Panc1 (cell line): ENCODE data around the gene MSANTD1. TPM values are rescaled to one million over a fixed set of nuclear protein-coding genes. Genes with fewer than 3 reads are reported as not detected.

Experiments
- ATAC-seq: fragments of 200-7000 bp; cut with Tn5 transposase; 2 replicates; pipeline ENCODE4 v1.9.1; 2020; ENCODE audit warnings: mild to moderate bottlenecking, moderate library complexity
- BruUV-seq: library from RNA; stranded (reverse); fragments of 400-500 nt; replicated peaks from 2 replicates; lab custom pipeline; 2021; lab: Mats Ljungman, UMichigan
- CTCF ChIA-PET: fragments of 300-600 bp; sonication (Branson Sonifier 250); formaldehyde crosslinking; loops from one replicate; lab custom pipeline; 2022; ENCODE audit warnings: antibody characterized with exemption; lab: Charles Lee
- POLR2A ChIA-PET: fragments of 300-600 bp; sonication (Branson Sonifier 250); formaldehyde crosslinking; loops from one replicate; lab custom pipeline; 2022; ENCODE audit warnings: antibody characterized with exemption; lab: Charles Lee
- DNase-seq: peaks from one replicate; pipeline ENCODE4 v3.0.0-alpha.2; 2010; ENCODE audit warnings: low read depth, low spot score
- H3K27ac ChIP-seq: 2 replicates; pipeline ENCODE4 v1.5.1; 2011; ENCODE audit warnings: mild to moderate bottlenecking, low read length, inconsistent platforms
- H3K27me3 ChIP-seq: fragments of 200-500 bp; sonication (Bioruptor generic); 2 replicates; pipeline ENCODE4 v1.6.0; 2014; ENCODE audit warnings: low read length, inconsistent platforms; ENCODE audit not compliant: control insufficient read depth, insufficient read depth
- H3K36me3 ChIP-seq: fragments of 200-500 bp; sonication (Bioruptor generic); 2 replicates; pipeline ENCODE4 v1.5.1; 2014; ENCODE audit warnings: inconsistent platforms, mild to moderate bottlenecking, low read length, moderate library complexity; ENCODE audit not compliant: control insufficient read depth, insufficient read depth
- H3K4me1 ChIP-seq: 2 replicates; pipeline ENCODE4 v1.5.1; 2011; ENCODE audit warnings: inconsistent platforms, mild to moderate bottlenecking, low read length, moderate library complexity; ENCODE audit not compliant: control insufficient read depth, insufficient read depth
- H3K4me3 ChIP-seq, 2 experiments: 2 replicates each; pipeline ENCODE4 v1.5.1; 2011 to 2012; ENCODE audit warnings: low read depth in 2 of 2, low read length in 2 of 2, mild to moderate bottlenecking in 2 of 2, inconsistent platforms in 1 of 2, moderate library complexity in 1 of 2
- H3K9me3 ChIP-seq: fragments of 200-500 bp; sonication (Bioruptor generic); 2 replicates; pipeline ENCODE4 v1.5.1; 2014; ENCODE audit warnings: low read depth, mild to moderate bottlenecking, inconsistent platforms, low read length, moderate library complexity; ENCODE audit not compliant: control insufficient read depth, insufficient read depth
- CTCF ChIP-seq: fragments of 450-650 bp; IDR thresholded peaks from 2 replicates; pipeline ENCODE4 v1.5.1; 2017; ENCODE audit warnings: mild to moderate bottlenecking
- POLR2AphosphoS5 ChIP-seq: IDR thresholded peaks from 2 replicates; pipeline ENCODE4 v1.6.1; 2012; ENCODE audit warnings: mild to moderate bottlenecking, low read depth, low read length, moderate library complexity
- REST ChIP-seq, 2 experiments: IDR thresholded peaks; 2 replicates each; pipeline ENCODE4 v1.6.1; 2011 to 2012; ENCODE audit warnings: low read depth in 2 of 2, control low read depth in 1 of 2, low read length in 1 of 2, mild to moderate bottlenecking in 1 of 2, moderate library complexity in 1 of 2; ENCODE audit not compliant: insufficient read depth in 1 of 2
- SIN3A ChIP-seq: IDR thresholded peaks from 2 replicates; pipeline ENCODE4 v1.6.1; 2012; ENCODE audit warnings: low read depth, mild to moderate bottlenecking, low read length, moderate library complexity, borderline replicate concordance; ENCODE audit not compliant: insufficient read depth
- TCF7L2 ChIP-seq: IDR thresholded peaks from 2 replicates; pipeline ENCODE4 v1.6.1; 2011; ENCODE audit warnings: mild to moderate bottlenecking, low read depth, low read length, inconsistent platforms
- in situ Hi-C: cut with HindIII; loops from 2 replicates; pipeline ENCODE4 v1.10.0; 2016; ENCODE audit warnings: low sequenced_read_pairs, low pct_unique_long_range_greater_than_20kb
- intact Hi-C: fragments of 100-400 bp; cut with micrococcal nuclease; formaldehyde crosslinking; loops from one replicate; pipeline ENCODE4 v1.10.0; 2022; ENCODE audit not compliant: unreplicated experiment
- total RNA-seq: library from RNA; stranded (reverse); gene quantifications from one replicate; pipeline ENCODE4 v1.2.1, GENCODE V29; 2021; ENCODE audit not compliant: unreplicated experiment

MSANTD1 gene
- total RNA-seq, 1 experiment from 2014 or later = 0.57 TPM

- no peak for DNase-seq
- Histone ChIP-seq H3K27ac (no peak overlapping the region), H3K9me3 (no peaks in the 10 kb centered on the region), H3K4me3 (no peak overlapping the region), H3K27me3 (no peaks in the 10 kb centered on the region), H3K4me1 (no peaks in the 10 kb centered on the region), H3K36me3 (no peaks in the 10 kb centered on the region)
- intact Hi-C loops = no loop called here
- in situ Hi-C loops = no loop called here
- no peak for ATAC-seq
- no TSS peak for BruUV-seq
- ChIA-PET POLR2A (no interaction called here), CTCF (no interaction called here)
- no peak for TF ChIP-seq TCF7L2
- no peak for TF ChIP-seq POLR2AphosphoS5
- no peak for TF ChIP-seq SIN3A
- no peak for TF ChIP-seq CTCF
- no peak for TF ChIP-seq REST (IDR thresholded peaks at IDR 0.05; ENCODE audit: insufficient read depth in 1 of 2, low read depth in 2 of 2, low read length in 1 of 2)
Observed at GRCh38 chr4:3250438-3250955, 1.5 kb downstream of the MSANTD1 start.

- POLR2A ChIA-PET = no interaction called here
- CTCF ChIA-PET = no interaction called here
- H3K9me3 ChIP-seq = no peaks in the 10 kb centered on the region
- no TSS peak for BruUV-seq
- H3K27me3 ChIP-seq = no peaks in the 10 kb centered on the region
- H3K4me1 ChIP-seq = no peaks in the 10 kb centered on the region
- H3K36me3 ChIP-seq = no peaks in the 10 kb centered on the region
- in situ Hi-C loops (no loop called here), intact Hi-C loops (no loop called here)
- ATAC-seq (no peak), DNase-seq (no peak)
- H3K27ac ChIP-seq = no peak overlapping the region
- no peak for TF ChIP-seq POLR2AphosphoS5
- TF ChIP-seq CTCF = no peak
- no peak for TF ChIP-seq REST (IDR thresholded peaks at IDR 0.05; ENCODE audit: insufficient read depth in 1 of 2, low read depth in 2 of 2, low read length in 1 of 2)
- no peak for TF ChIP-seq TCF7L2
- no peak for TF ChIP-seq SIN3A
- H3K4me3 ChIP-seq = no peak overlapping the region
Observed at GRCh38 chr4:3250956-3251690, 2.2 kb downstream of the MSANTD1 start.
